ENCODE data around the gene EIPR1. TPM values are rescaled to one million over a fixed set of nuclear protein-coding genes. Genes with fewer than 3 reads are reported as not detected.

Gene EIPR1
- total RNA-seq, 1 experiment from 2014 or later: 22.8 TPM

DNA sequence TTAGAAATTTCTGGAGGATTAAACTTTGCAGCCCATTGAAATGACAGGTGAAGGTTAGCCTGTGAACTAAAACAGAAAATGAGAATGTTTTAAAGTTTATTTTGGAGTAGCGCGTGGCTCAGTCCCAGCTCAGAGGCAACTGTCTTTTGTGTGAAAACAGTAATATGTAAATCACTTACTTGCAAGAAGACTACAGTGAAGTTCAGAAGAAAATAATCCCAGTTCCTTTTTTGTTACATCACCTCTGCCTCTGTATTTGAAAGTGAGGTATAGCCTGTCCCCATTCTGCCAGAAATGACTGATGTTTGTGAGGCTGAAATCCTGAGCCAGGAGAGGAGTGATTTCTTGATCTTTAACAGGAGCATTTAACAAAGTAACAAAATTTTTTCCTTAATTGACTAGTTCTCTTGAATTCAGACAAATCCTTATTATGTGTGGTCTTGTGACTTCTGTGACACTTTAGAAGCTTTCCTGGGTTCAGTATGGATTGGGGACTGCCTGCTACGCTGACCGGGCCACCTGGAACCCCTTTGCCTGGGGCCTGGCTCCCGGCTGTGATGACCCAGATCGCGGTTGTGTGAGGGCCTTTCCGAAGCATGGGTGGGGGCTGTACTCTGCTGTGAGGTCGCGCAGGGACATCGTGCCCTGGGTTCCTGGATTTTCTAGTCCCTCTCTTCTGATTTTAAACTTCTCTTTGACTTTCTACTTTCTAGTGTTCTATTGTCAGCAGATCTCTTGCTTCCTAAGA is 26.1 kb upstream of the EIPR1 start (continued):
- TF ChIP-seq ETV6 (CRISPR knock-in tag; IDR thresholded peaks at IDR 0.05): no peak
- no peak for TF ChIP-seq FOXP1 (CRISPR knock-in tag; IDR thresholded peaks at IDR 0.05; ENCODE audit: borderline replicate concordance)

DNA sequence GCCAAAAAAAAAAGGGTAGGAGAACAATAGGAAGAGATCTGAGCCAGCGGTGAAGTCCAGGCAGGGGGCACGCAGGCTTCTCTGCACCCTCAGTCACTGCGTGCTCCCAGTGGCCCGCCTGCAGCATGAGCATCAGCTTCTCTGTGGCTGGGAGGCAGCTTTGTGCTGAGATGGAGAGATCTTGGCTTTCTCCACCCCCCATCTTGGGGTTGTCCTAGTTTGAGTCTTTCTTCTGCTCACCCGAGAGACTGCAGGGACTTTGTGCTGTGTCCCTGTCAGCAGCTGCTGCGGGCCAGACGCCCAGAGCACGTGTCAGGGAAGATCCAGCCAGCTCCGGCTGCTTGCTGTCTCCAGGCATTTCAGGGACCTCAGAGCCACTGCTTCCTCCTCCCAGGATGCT is 22.2 kb upstream of the EIPR1 start:
- Mint-ChIP-seq H3K36me3 (peaks cover 52% of the 10 kb centered on the region), H3K4me1 (peaks cover 20% of the 10 kb centered on the region), H3K27me3 (ENCODE audit: low read depth) (no peaks in the 10 kb centered on the region), H3K27ac (peak overlapping the region; percentile 54; the same call in 1 of the 2 replicates), H3K4me3 (no peak overlapping the region), H3K9me3 (peaks cover 28% of the 10 kb centered on the region)
- POLR2A ChIA-PET: no interaction called here
- CTCF ChIA-PET: interaction anchor here (0.8 kb wide), 2 partner anchors 22 to 92 kb away, joined by 3 read pairs; partner anchors contain the start of gene EIPR1
- TF ChIP-seq KAT7 (CRISPR knock-in tag; IDR thresholded peaks at IDR 0.05; ENCODE audit: borderline replicate concordance) (no peak), GABPB1 (CRISPR knock-in tag; IDR thresholded peaks at IDR 0.05) (no peak), RELA (CRISPR knock-in tag; IDR thresholded peaks at IDR 0.05; ENCODE audit: borderline replicate concordance) (no peak), SMAD3 (CRISPR knock-in tag; IDR thresholded peaks at IDR 0.05; ENCODE audit: borderline replicate concordance) (no peak)
- TF ChIP-seq, protein P1, sequence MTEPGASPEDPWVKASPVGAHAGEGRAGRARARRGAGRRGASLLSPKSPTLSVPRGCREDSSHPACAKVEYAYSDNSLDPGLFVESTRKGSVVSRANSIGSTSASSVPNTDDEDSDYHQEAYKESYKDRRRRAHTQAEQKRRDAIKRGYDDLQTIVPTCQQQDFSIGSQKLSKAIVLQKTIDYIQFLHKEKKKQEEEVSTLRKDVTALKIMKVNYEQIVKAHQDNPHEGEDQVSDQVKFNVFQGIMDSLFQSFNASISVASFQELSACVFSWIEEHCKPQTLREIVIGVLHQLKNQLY (CRISPR knock-in tag; IDR thresholded peaks at IDR 0.05): no peak
- TF ChIP-seq, protein P2, sequence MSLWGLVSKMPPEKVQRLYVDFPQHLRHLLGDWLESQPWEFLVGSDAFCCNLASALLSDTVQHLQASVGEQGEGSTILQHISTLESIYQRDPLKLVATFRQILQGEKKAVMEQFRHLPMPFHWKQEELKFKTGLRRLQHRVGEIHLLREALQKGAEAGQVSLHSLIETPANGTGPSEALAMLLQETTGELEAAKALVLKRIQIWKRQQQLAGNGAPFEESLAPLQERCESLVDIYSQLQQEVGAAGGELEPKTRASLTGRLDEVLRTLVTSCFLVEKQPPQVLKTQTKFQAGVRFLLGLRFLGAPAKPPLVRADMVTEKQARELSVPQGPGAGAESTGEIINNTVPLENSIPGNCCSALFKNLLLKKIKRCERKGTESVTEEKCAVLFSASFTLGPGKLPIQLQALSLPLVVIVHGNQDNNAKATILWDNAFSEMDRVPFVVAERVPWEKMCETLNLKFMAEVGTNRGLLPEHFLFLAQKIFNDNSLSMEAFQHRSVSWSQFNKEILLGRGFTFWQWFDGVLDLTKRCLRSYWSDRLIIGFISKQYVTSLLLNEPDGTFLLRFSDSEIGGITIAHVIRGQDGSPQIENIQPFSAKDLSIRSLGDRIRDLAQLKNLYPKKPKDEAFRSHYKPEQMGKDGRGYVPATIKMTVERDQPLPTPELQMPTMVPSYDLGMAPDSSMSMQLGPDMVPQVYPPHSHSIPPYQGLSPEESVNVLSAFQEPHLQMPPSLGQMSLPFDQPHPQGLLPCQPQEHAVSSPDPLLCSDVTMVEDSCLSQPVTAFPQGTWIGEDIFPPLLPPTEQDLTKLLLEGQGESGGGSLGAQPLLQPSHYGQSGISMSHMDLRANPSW (CRISPR knock-in tag; conservative IDR thresholded peaks at IDR 0.05; ENCODE audit: low read depth): no peak
- TF ChIP-seq, protein P3, sequence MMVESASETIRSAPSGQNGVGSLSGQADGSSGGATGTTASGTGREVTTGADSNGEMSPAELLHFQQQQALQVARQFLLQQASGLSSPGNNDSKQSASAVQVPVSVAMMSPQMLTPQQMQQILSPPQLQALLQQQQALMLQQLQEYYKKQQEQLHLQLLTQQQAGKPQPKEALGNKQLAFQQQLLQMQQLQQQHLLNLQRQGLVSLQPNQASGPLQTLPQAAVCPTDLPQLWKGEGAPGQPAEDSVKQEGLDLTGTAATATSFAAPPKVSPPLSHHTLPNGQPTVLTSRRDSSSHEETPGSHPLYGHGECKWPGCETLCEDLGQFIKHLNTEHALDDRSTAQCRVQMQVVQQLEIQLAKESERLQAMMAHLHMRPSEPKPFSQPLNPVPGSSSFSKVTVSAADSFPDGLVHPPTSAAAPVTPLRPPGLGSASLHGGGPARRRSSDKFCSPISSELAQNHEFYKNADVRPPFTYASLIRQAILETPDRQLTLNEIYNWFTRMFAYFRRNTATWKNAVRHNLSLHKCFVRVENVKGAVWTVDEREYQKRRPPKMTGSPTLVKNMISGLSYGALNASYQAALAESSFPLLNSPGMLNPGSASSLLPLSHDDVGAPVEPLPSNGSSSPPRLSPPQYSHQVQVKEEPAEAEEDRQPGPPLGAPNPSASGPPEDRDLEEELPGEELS (CRISPR knock-in tag; IDR thresholded peaks at IDR 0.05): no peak
- TF ChIP-seq, protein P4, sequence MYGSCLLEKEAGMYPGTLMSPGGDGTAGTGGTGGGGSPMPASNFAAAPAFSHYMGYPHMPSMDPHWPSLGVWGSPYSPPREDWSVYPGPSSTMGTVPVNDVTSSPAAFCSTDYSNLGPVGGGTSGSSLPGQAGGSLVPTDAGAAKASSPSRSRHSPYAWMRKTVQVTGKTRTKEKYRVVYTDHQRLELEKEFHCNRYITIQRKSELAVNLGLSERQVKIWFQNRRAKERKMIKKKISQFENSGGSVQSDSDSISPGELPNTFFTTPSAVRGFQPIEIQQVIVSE (CRISPR knock-in tag; IDR thresholded peaks at IDR 0.05; ENCODE audit: borderline replicate concordance): no peak
- DNase-seq (ENCODE audit: low spot score) (no peak), ATAC-seq (peak; percentile 66)

DNA sequence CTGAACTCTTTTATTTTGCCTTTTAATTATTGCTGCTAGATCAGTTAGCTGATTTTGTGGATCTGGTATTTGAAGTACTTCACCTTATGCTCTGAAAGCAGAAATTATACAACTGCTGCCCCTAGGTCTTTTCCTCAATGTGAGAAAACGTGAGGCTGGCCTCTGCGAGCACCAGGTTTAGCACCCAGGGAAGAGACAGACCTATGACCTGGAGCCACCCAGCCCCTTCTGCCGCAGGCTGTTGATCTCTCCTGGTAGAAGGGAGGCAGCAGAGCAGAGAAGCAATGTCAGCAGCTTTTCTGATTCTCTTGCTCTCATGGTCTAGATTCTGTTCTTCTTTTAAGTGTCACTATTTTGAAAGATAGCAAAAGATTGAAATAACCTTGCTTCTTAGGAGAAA is 21.8 kb upstream of the EIPR1 start:
- peaks cover 30% of the 10 kb centered on the region for H3K9me3 Mint-ChIP-seq
- no peak overlapping the region for H3K4me3 Mint-ChIP-seq
- H3K27me3 Mint-ChIP-seq (ENCODE audit: low read depth): no peaks in the 10 kb centered on the region
- ChIA-PET POLR2A (no interaction called here), CTCF (interaction anchor here (0.8 to 1.2 kb wide), 3 partner anchors 22 to 92 kb away, joined by 3 to 7 read pairs (median 3); partner anchors contain the start of gene EIPR1)
- no peak overlapping the region for H3K27ac Mint-ChIP-seq
- ATAC-seq: peak; percentile 56
- DNase-seq (ENCODE audit: low spot score): no peak
- peaks cover 55% of the 10 kb centered on the region for H3K36me3 Mint-ChIP-seq
- H3K4me1 Mint-ChIP-seq: peaks cover 20% of the 10 kb centered on the region
- TF ChIP-seq GRHL2 (CRISPR knock-in tag; IDR thresholded peaks at IDR 0.05; ENCODE audit: insufficient replicate concordance, severe bottlenecking) (no peak), ZNF138 (CRISPR knock-in tag; conservative IDR thresholded peaks at IDR 0.05) (no peak), TCF7 (CRISPR knock-in tag; IDR thresholded peaks at IDR 0.05; ENCODE audit: low read depth) (no peak), GTF2I (CRISPR knock-in tag; conservative IDR thresholded peaks at IDR 0.05) (no peak), EMX1 (CRISPR knock-in tag; IDR thresholded peaks at IDR 0.05) (no peak)
- TF ChIP-seq, protein P4 (CRISPR knock-in tag; IDR thresholded peaks at IDR 0.05; ENCODE audit: borderline replicate concordance): no peak
- TF ChIP-seq, protein P5, sequence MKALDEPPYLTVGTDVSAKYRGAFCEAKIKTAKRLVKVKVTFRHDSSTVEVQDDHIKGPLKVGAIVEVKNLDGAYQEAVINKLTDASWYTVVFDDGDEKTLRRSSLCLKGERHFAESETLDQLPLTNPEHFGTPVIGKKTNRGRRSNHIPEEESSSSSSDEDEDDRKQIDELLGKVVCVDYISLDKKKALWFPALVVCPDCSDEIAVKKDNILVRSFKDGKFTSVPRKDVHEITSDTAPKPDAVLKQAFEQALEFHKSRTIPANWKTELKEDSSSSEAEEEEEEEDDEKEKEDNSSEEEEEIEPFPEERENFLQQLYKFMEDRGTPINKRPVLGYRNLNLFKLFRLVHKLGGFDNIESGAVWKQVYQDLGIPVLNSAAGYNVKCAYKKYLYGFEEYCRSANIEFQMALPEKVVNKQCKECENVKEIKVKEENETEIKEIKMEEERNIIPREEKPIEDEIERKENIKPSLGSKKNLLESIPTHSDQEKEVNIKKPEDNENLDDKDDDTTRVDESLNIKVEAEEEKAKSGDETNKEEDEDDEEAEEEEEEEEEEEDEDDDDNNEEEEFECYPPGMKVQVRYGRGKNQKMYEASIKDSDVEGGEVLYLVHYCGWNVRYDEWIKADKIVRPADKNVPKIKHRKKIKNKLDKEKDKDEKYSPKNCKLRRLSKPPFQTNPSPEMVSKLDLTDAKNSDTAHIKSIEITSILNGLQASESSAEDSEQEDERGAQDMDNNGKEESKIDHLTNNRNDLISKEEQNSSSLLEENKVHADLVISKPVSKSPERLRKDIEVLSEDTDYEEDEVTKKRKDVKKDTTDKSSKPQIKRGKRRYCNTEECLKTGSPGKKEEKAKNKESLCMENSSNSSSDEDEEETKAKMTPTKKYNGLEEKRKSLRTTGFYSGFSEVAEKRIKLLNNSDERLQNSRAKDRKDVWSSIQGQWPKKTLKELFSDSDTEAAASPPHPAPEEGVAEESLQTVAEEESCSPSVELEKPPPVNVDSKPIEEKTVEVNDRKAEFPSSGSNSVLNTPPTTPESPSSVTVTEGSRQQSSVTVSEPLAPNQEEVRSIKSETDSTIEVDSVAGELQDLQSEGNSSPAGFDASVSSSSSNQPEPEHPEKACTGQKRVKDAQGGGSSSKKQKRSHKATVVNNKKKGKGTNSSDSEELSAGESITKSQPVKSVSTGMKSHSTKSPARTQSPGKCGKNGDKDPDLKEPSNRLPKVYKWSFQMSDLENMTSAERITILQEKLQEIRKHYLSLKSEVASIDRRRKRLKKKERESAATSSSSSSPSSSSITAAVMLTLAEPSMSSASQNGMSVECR (CRISPR knock-in tag; IDR thresholded peaks at IDR 0.05; ENCODE audit: borderline replicate concordance): no peak
- TF ChIP-seq, protein P6, sequence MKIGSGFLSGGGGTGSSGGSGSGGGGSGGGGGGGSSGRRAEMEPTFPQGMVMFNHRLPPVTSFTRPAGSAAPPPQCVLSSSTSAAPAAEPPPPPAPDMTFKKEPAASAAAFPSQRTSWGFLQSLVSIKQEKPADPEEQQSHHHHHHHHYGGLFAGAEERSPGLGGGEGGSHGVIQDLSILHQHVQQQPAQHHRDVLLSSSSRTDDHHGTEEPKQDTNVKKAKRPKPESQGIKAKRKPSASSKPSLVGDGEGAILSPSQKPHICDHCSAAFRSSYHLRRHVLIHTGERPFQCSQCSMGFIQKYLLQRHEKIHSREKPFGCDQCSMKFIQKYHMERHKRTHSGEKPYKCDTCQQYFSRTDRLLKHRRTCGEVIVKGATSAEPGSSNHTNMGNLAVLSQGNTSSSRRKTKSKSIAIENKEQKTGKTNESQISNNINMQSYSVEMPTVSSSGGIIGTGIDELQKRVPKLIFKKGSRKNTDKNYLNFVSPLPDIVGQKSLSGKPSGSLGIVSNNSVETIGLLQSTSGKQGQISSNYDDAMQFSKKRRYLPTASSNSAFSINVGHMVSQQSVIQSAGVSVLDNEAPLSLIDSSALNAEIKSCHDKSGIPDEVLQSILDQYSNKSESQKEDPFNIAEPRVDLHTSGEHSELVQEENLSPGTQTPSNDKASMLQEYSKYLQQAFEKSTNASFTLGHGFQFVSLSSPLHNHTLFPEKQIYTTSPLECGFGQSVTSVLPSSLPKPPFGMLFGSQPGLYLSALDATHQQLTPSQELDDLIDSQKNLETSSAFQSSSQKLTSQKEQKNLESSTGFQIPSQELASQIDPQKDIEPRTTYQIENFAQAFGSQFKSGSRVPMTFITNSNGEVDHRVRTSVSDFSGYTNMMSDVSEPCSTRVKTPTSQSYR (CRISPR knock-in tag; IDR thresholded peaks at IDR 0.05): no peak
